Inferior parietal cortex (tissue), 1 donor: Measurements from ENCODE around the gene MARCHF2.
"Not testable (repeated sequence)": the region's sequence is repeated elsewhere in the genome, so short reads cannot be mapped to it uniquely, and the experiment has no call there.

ENCODE experiments used
- DNase-seq: peaks from one replicate; pipeline ENCODE4 v3.0.0-alpha.2; 2016; ENCODE audit errors: extremely low spot score

MARCHF2 gene

GRCh38 chr19:8412783-8413628, at the start of gene MARCHF2:
TSS of gene MARCHF2 (plus strand) at chr19:8413305. CDS start at chr19:8421841, 8,536 bp downstream.
- peak; percentile 96 for DNase-seq

GRCh38 chr19:8363803-8364771, 49.0 kb upstream of the MARCHF2 start, which contains the start of gene ANGPTL4:
TSS of gene ANGPTL4 (plus strand) at chr19:8364155. CDS start at chr19:8364322, 167 bp downstream.
- DNase-seq: no peak

GRCh38 chr19:8366121-8366581, 47.0 kb upstream of the MARCHF2 start:
- DNase-seq: no peak

GRCh38 chr19:8366961-8367326, 46.2 kb upstream of the MARCHF2 start:
- no peak for DNase-seq

- peak; percentile 67 for DNase-seq
Measured at GRCh38 chr19:8367327-8368001, 45.6 kb upstream of the MARCHF2 start.

- no peak for DNase-seq
Measured at GRCh38 chr19:8370176-8371010, 42.7 kb upstream of the MARCHF2 start.

- DNase-seq: no peak
Measured at GRCh38 chr19:8371011-8371804, 41.9 kb upstream of the MARCHF2 start.

- DNase-seq: no peak
Measured at GRCh38 chr19:8373867-8374813, 39.0 kb upstream of the MARCHF2 start.

- not testable (repeated sequence) for DNase-seq
Measured at GRCh38 chr19:8375766-8376165, 37.3 kb upstream of the MARCHF2 start.

- DNase-seq: not testable (repeated sequence)
Measured at GRCh38 chr19:8376373-8376974, 36.6 kb upstream of the MARCHF2 start.

- DNase-seq: no peak
Measured at GRCh38 chr19:8377598-8377997, 35.5 kb upstream of the MARCHF2 start.

- not testable (repeated sequence) for DNase-seq
Measured at GRCh38 chr19:8379156-8379891, 33.8 kb upstream of the MARCHF2 start.

GRCh38 chr19:8384569-8384968, 28.5 kb upstream of the MARCHF2 start:
- not testable (repeated sequence) for DNase-seq

GRCh38 chr19:8385103-8385502, 28.0 kb upstream of the MARCHF2 start:
- DNase-seq: not testable (repeated sequence)

- DNase-seq: not testable (repeated sequence)
Measured at GRCh38 chr19:8385566-8385965, 27.5 kb upstream of the MARCHF2 start.

- not testable (repeated sequence) for DNase-seq
Measured at GRCh38 chr19:8386419-8386818, 26.7 kb upstream of the MARCHF2 start.

GRCh38 chr19:8386990-8387389, 26.1 kb upstream of the MARCHF2 start:
- DNase-seq: no peak
